Activated CD8-positive, alpha-beta T cell treated with anti-CD3 and anti-CD28 coated beads for 36 hours (primary cell): Measurements from ENCODE around the gene PEAR1. TPM values are rescaled to one million over a fixed set of nuclear protein-coding genes. Genes with fewer than 3 reads are reported as not detected.

Experiments used
- ATAC-seq: fragments of 200-7000 bp; cut with Tn5 transposase; one replicate; pipeline ENCODE4 v1.10.0; 2021; ENCODE audit warnings: mild to moderate bottlenecking, moderate library complexity
- CTCF ChIA-PET: fragments of 350-600 bp; sonication (Branson Sonifier 250); formaldehyde crosslinking; loops from one replicate; lab custom pipeline; 2021; ENCODE audit warnings: antibody characterized with exemption; lab: Charles Lee
- POLR2A ChIA-PET: fragments of 350-600 bp; sonication (Branson Sonifier 250); formaldehyde crosslinking; loops from one replicate; lab custom pipeline; 2021; ENCODE audit warnings: antibody characterized with exemption; lab: Charles Lee
- DNase-seq: peaks from one replicate; pipeline ENCODE4 v3.0.0-alpha.2; 2020
- H3K27ac Mint-ChIP-seq: one replicate; pipeline ENCODE4 v1.8.0; 2021; ENCODE audit warnings: mild to moderate bottlenecking, mixed read lengths
- H3K27me3 Mint-ChIP-seq: one replicate; pipeline ENCODE4 v1.8.0; 2021; ENCODE audit warnings: mixed read lengths
- H3K36me3 Mint-ChIP-seq: one replicate; pipeline ENCODE4 v1.8.0; 2021; ENCODE audit warnings: low read depth, mixed read lengths
- H3K4me1 Mint-ChIP-seq: one replicate; pipeline ENCODE4 v1.8.0; 2021; ENCODE audit warnings: low read depth, mixed read lengths
- H3K4me3 Mint-ChIP-seq: one replicate; pipeline ENCODE4 v1.8.0; 2021; ENCODE audit warnings: mild to moderate bottlenecking, moderate library complexity, mixed read lengths
- H3K9me3 Mint-ChIP-seq: one replicate; pipeline ENCODE4 v1.8.0; 2021; ENCODE audit warnings: mixed read lengths
- CTCF ChIP-seq: fragments of 200-600 bp; IDR thresholded peaks from one replicate; pipeline ENCODE4 v1.8.0; 2022; ENCODE audit warnings: antibody characterized with exemption, mild to moderate bottlenecking
- intact Hi-C: fragments of 100-400 bp; cut with micrococcal nuclease; formaldehyde crosslinking; loops from one replicate; pipeline ENCODE4 v1.10.0; 2022
- total RNA-seq, 2 experiments: library from RNA; stranded (reverse); gene quantifications; one replicate each; pipeline ENCODE4 v1.2.3, GENCODE V29; 2021

PEAR1 gene
- total RNA-seq, 2 experiments from 2014 or later: 0.07 TPM; not detected in 1

GRCh38 chr1:156947818-156948525 lies 54.5 kb downstream of the PEAR1 start:
- Mint-ChIP-seq H3K36me3 (no peaks in the 10 kb centered on the region), H3K27me3 (no peaks in the 10 kb centered on the region), H3K27ac (no peak overlapping the region), H3K9me3 (no peaks in the 10 kb centered on the region), H3K4me1 (no peaks in the 10 kb centered on the region), H3K4me3 (no peak overlapping the region)
- intact Hi-C loops: no loop called here
- POLR2A ChIA-PET: interaction anchor here (3.0 kb wide), 1 partner anchor 12 kb away, joined by 12 read pairs; no protein-coding TSS in a partner anchor
- no peak for DNase-seq
- CTCF ChIA-PET: interaction anchor here (0.7 to 2.7 kb wide), 6 partner anchors 11 to 209 kb away, joined by 3 to 10 read pairs (median 4); no protein-coding TSS in a partner anchor
- no peak for TF ChIP-seq CTCF
- ATAC-seq: no peak

GRCh38 chr1:156948708-156949107 lies 55.2 kb downstream of the PEAR1 start:
- Mint-ChIP-seq H3K4me3 (no peak overlapping the region), H3K4me1 (no peaks in the 10 kb centered on the region), H3K36me3 (no peaks in the 10 kb centered on the region), H3K9me3 (no peaks in the 10 kb centered on the region), H3K27me3 (no peaks in the 10 kb centered on the region), H3K27ac (no peak overlapping the region)
- TF ChIP-seq CTCF: no peak
- ATAC-seq (no peak), DNase-seq (no peak)
- intact Hi-C loops: no loop called here
- POLR2A ChIA-PET: interaction anchor here (3.0 kb wide), 1 partner anchor 11 kb away, joined by 12 read pairs; no protein-coding TSS in a partner anchor
- CTCF ChIA-PET: interaction anchor here (0.7 to 2.7 kb wide), 7 partner anchors 10 to 289 kb away, joined by 3 to 10 read pairs (median 3); no protein-coding TSS in a partner anchor

- H3K9me3 Mint-ChIP-seq: no peaks in the 10 kb centered on the region
- no peak overlapping the region for H3K27ac Mint-ChIP-seq
- TF ChIP-seq CTCF: no peak
- no peaks in the 10 kb centered on the region for H3K27me3 Mint-ChIP-seq
- DNase-seq (no peak), ATAC-seq (no peak)
- no peaks in the 10 kb centered on the region for H3K4me1 Mint-ChIP-seq
- ChIA-PET CTCF (interaction anchor here (0.6 to 2.7 kb wide), 7 partner anchors 11 to 289 kb away, joined by 3 to 10 read pairs (median 3); no protein-coding TSS in a partner anchor), POLR2A (interaction anchor here (3.0 kb wide), 1 partner anchor 11 kb away, joined by 12 read pairs; no protein-coding TSS in a partner anchor)
- intact Hi-C loops: no loop called here
- H3K36me3 Mint-ChIP-seq: no peaks in the 10 kb centered on the region
- H3K4me3 Mint-ChIP-seq: no peak overlapping the region
Measured at GRCh38 chr1:156949127-156949526, 55.6 kb downstream of the PEAR1 start.

GRCh38 chr1:156951371-156951770 lies 57.9 kb downstream of the PEAR1 start:
- H3K4me1 Mint-ChIP-seq: no peaks in the 10 kb centered on the region
- H3K27ac Mint-ChIP-seq: no peak overlapping the region
- DNase-seq (no peak), ATAC-seq (no peak)
- no peak overlapping the region for H3K4me3 Mint-ChIP-seq
- H3K36me3 Mint-ChIP-seq: no peaks in the 10 kb centered on the region
- H3K9me3 Mint-ChIP-seq: no peaks in the 10 kb centered on the region
- TF ChIP-seq CTCF: no peak
- intact Hi-C loops: no loop called here
- POLR2A ChIA-PET: interaction anchor here (3.0 kb wide), 1 partner anchor 8 kb away, joined by 12 read pairs; no protein-coding TSS in a partner anchor
- no peaks in the 10 kb centered on the region for H3K27me3 Mint-ChIP-seq
- CTCF ChIA-PET: no interaction called here

- H3K4me1 Mint-ChIP-seq: no peaks in the 10 kb centered on the region
- ChIA-PET POLR2A (no interaction called here), CTCF (no interaction called here)
- H3K27ac Mint-ChIP-seq: no peak overlapping the region
- no peak overlapping the region for H3K4me3 Mint-ChIP-seq
- no peak for TF ChIP-seq CTCF
- ATAC-seq (no peak), DNase-seq (no peak)
- intact Hi-C loops: no loop called here
- H3K27me3 Mint-ChIP-seq: no peaks in the 10 kb centered on the region
- no peaks in the 10 kb centered on the region for H3K36me3 Mint-ChIP-seq
- no peaks in the 10 kb centered on the region for H3K9me3 Mint-ChIP-seq
Measured at GRCh38 chr1:156953571-156953970, 60.1 kb downstream of the PEAR1 start.
